Spinal cord (tissue), 10 donors: ENCODE measurements around the gene NAPEPLD. TPM values are rescaled to one million over a fixed set of nuclear protein-coding genes. Genes with fewer than 3 reads are reported as not detected.

Source experiments
- DNase-seq, 6 donors: peaks; one replicate each; pipeline versions ENCODE4 v3.0.0 to v3.0.0-alpha.2; 2013 to 2015; ENCODE audit warnings: low spot score in 6 of 6, low read depth in 4 of 6
- H3K27ac ChIP-seq: one replicate; pipeline ENCODE4 v1.5.1; 2013; ENCODE audit warnings: low read depth, low read length, control low read depth
- H3K27me3 ChIP-seq: one replicate; pipeline ENCODE4 v1.6.1; 2013; ENCODE audit warnings: low read length; ENCODE audit not compliant: control insufficient read depth, insufficient read depth
- H3K36me3 ChIP-seq: one replicate; pipeline ENCODE4 v1.6.1; 2013; ENCODE audit warnings: low read length; ENCODE audit not compliant: control insufficient read depth, insufficient read depth
- H3K4me1 ChIP-seq: one replicate; pipeline ENCODE4 v1.6.1; 2013; ENCODE audit warnings: low read length; ENCODE audit not compliant: control insufficient read depth, insufficient read depth
- H3K4me3 ChIP-seq: one replicate; pipeline ENCODE4 v1.5.1; 2013; ENCODE audit warnings: low read depth, low read length, control low read depth
- H3K9me3 ChIP-seq: one replicate; pipeline ENCODE4 v1.6.1; 2013; ENCODE audit warnings: low read length; ENCODE audit not compliant: control insufficient read depth, insufficient read depth
- WGBS: methylation state at CpG from one replicate; pipeline ENCODE4 v1.1.5; 2013; ENCODE audit warnings: missing lambda C conversion rate; ENCODE audit not compliant: insufficient coverage; 5-methylcytosine and 5-hydroxymethylcytosine counted together
- polyA plus RNA-seq, 2 donors: library from polyadenylated mRNA; unstranded; fragments of 120-200 nt; gene quantifications; one replicate each; pipeline ENCODE4 v1.2.1, GENCODE V29; 2013; ENCODE audit not compliant: insufficient read length in 2 of 2
- total RNA-seq, 2 donors: library from RNA; depleted of rRNA in 1 of 2; stranded (reverse); fragments of 120-200 nt in 1 of 2; fragments of >200 nt in 1 of 2; gene quantifications; one replicate each; pipeline versions ENCODE4 v1.2.3 to v1.2.4, GENCODE V29; 2013 to 2014
- donor health status: healthy.

The NAPEPLD gene
- total and polyA plus RNA-seq, 4 donors = 26.1 to 46.7 (median 30.1) TPM

GRCh38 chr7:103129702-103130549 is 19.0 kb downstream of the NAPEPLD start:
- Histone ChIP-seq H3K4me1 (peaks cover 10% of the 10 kb centered on the region), H3K4me3 (no peak overlapping the region), H3K9me3 (no peaks in the 10 kb centered on the region), H3K27me3 (no peaks in the 10 kb centered on the region), H3K27ac (peak overlapping the region; percentile 45), H3K36me3 (peaks cover 2% of the 10 kb centered on the region)
- no CpG with 5 or more reads among the region's 6 CpGs for WGBS
- DNase-seq = no peak

GRCh38 chr7:103127006-103127405 is 21.9 kb downstream of the NAPEPLD start:
- Histone ChIP-seq H3K4me1 (peaks cover 10% of the 10 kb centered on the region), H3K27ac (peak overlapping the region; percentile 79), H3K27me3 (no peaks in the 10 kb centered on the region), H3K9me3 (no peaks in the 10 kb centered on the region), H3K36me3 (peaks cover 2% of the 10 kb centered on the region), H3K4me3 (no peak overlapping the region)
- WGBS = no CpG with 5 or more reads among the region's 2 CpGs
- peak in 1 of 6 donors; percentile 46 for DNase-seq

- Histone ChIP-seq H3K9me3 (no peaks in the 10 kb centered on the region), H3K4me1 (peaks cover 10% of the 10 kb centered on the region), H3K27me3 (no peaks in the 10 kb centered on the region), H3K4me3 (no peak overlapping the region), H3K36me3 (peaks cover 2% of the 10 kb centered on the region), H3K27ac (no peak overlapping the region)
- no peak for DNase-seq
- WGBS = no CpG with 5 or more reads among the region's 6 CpGs
Observed at GRCh38 chr7:103124429-103124979, 24.4 kb downstream of the NAPEPLD start.

- no peak for DNase-seq
- Histone ChIP-seq H3K27ac (no peak overlapping the region), H3K4me1 (peaks cover 10% of the 10 kb centered on the region), H3K27me3 (no peaks in the 10 kb centered on the region), H3K36me3 (peaks cover 2% of the 10 kb centered on the region), H3K4me3 (no peak overlapping the region), H3K9me3 (no peaks in the 10 kb centered on the region)
- WGBS = no CpG with 5 or more reads among the region's 3 CpGs
Observed at GRCh38 chr7:103123529-103123928, 25.4 kb downstream of the NAPEPLD start.

- no peak for DNase-seq
Observed at GRCh38 chr7:103121641-103122040, 27.3 kb downstream of the NAPEPLD start.

GRCh38 chr7:103120362-103120761 is 28.5 kb downstream of the NAPEPLD start:
- Histone ChIP-seq H3K4me1 (peaks cover 8% of the 10 kb centered on the region), H3K9me3 (no peaks in the 10 kb centered on the region), H3K36me3 (no peaks in the 10 kb centered on the region), H3K27ac (no peak overlapping the region), H3K27me3 (no peaks in the 10 kb centered on the region), H3K4me3 (no peak overlapping the region)
- DNase-seq = peak in 1 of 6 donors; percentile 30
- WGBS = no CpG with 5 or more reads among the region's 1 CpG

More at GRCh38 chr7:103121641-103122040, 27.3 kb downstream of the NAPEPLD start:
- Histone ChIP-seq H3K27ac (no peak overlapping the region), H3K4me1 (peaks cover 8% of the 10 kb centered on the region), H3K4me3 (no peak overlapping the region), H3K27me3 (no peaks in the 10 kb centered on the region), H3K36me3 (peaks cover 2% of the 10 kb centered on the region), H3K9me3 (no peaks in the 10 kb centered on the region)

GRCh38 chr7:103119791-103120291 is 29.1 kb downstream of the NAPEPLD start:
- no peak overlapping the region for H3K27ac ChIP-seq
- H3K4me3 ChIP-seq = no peak overlapping the region
- H3K27me3 ChIP-seq = no peaks in the 10 kb centered on the region
- DNase-seq = peak in 1 of 6 donors; percentile 11
- no peaks in the 10 kb centered on the region for H3K36me3 ChIP-seq
- 93% methylated on average over 6 of the region's 11 CpGs for WGBS
- peaks cover 8% of the 10 kb centered on the region for H3K4me1 ChIP-seq
- H3K9me3 ChIP-seq = no peaks in the 10 kb centered on the region

- H3K4me3 ChIP-seq = no peak overlapping the region
- H3K4me1 ChIP-seq = peaks cover 8% of the 10 kb centered on the region
- no peak for DNase-seq
- no CpG with 5 or more reads among the region's 2 CpGs for WGBS
- H3K27me3 ChIP-seq = no peaks in the 10 kb centered on the region
- peak overlapping the region; percentile 72 for H3K27ac ChIP-seq
- peaks cover 6% of the 10 kb centered on the region for H3K36me3 ChIP-seq
- no peaks in the 10 kb centered on the region for H3K9me3 ChIP-seq
Observed at GRCh38 chr7:103117465-103117864, 31.4 kb downstream of the NAPEPLD start.

GRCh38 chr7:103116991-103117390 is 31.9 kb downstream of the NAPEPLD start:
- peak overlapping the region; percentile 72 for H3K27ac ChIP-seq
- no peaks in the 10 kb centered on the region for H3K9me3 ChIP-seq
- peak in 2 of 6 donors; percentile 35 to 59 for DNase-seq
- H3K4me3 ChIP-seq = no peak overlapping the region
- H3K36me3 ChIP-seq = peaks cover 6% of the 10 kb centered on the region
- H3K27me3 ChIP-seq = no peaks in the 10 kb centered on the region
- peaks cover 8% of the 10 kb centered on the region for H3K4me1 ChIP-seq

- Histone ChIP-seq H3K27ac (peak overlapping the region; percentile 72), H3K36me3 (peaks cover 6% of the 10 kb centered on the region), H3K4me1 (peaks cover 8% of the 10 kb centered on the region), H3K27me3 (no peaks in the 10 kb centered on the region), H3K9me3 (no peaks in the 10 kb centered on the region), H3K4me3 (no peak overlapping the region)
- WGBS = no CpG with 5 or more reads among the region's 1 CpG
- no peak for DNase-seq
Observed at GRCh38 chr7:103116511-103116910, 32.4 kb downstream of the NAPEPLD start.
